ENCODE measurements around the gene ARL11.

ARL11 gene

GRCh38 chr13:49649963-49650312 is 21.6 kb downstream of the ARL11 start:
- no peak for DNase-seq

GRCh38 chr13:49651570-49652354 is 23.5 kb downstream of the ARL11 start:
- no peak for DNase-seq

GRCh38 chr13:49652355-49653305 is 24.3 kb downstream of the ARL11 start:
- peak in 1 of 2 experiments; percentile 24 for DNase-seq

- DNase-seq, result no peak
Observed at GRCh38 chr13:49653478-49653877, 25.2 kb downstream of the ARL11 start.

- no peak for DNase-seq
Observed at GRCh38 chr13:49654011-49654410, 25.7 kb downstream of the ARL11 start.

- DNase-seq, result no peak
Observed at GRCh38 chr13:49655906-49656305, 27.6 kb downstream of the ARL11 start.

GRCh38 chr13:49657241-49657641 is 28.9 kb downstream of the ARL11 start:
- no peak for DNase-seq

GRCh38 chr13:49664606-49665005 is 36.3 kb downstream of the ARL11 start:
- DNase-seq, result no peak

- no peak for DNase-seq
Observed at GRCh38 chr13:49667773-49668172, 39.5 kb downstream of the ARL11 start.

- peak; percentile 16 to 36 for DNase-seq
Observed at GRCh38 chr13:49669735-49670309, 41.5 kb downstream of the ARL11 start.

GRCh38 chr13:49670828-49671227 is 42.5 kb downstream of the ARL11 start:
- DNase-seq, result no peak

- no peak for DNase-seq
Observed at GRCh38 chr13:49676581-49677298, 48.4 kb downstream of the ARL11 start.

- DNase-seq, result no peak
Observed at GRCh38 chr13:49678191-49678914, 50.0 kb downstream of the ARL11 start.

GRCh38 chr13:49679246-49679645 is 50.9 kb downstream of the ARL11 start:
- DNase-seq, result no peak

GRCh38 chr13:49681842-49682435 is 53.6 kb downstream of the ARL11 start:
- DNase-seq, result no peak

Data from activated CD4-positive, alpha-beta T cell treated with anti-CD3 and anti-CD28 coated beads, Interleukin-2, amount 50 U/mL, for 48 hours (primary cell).